Stimulated activated CD4-positive, alpha-beta T cell treated with anti-CD3 and anti-CD28 coated beads, Interleukin-12 subunit alpha, Interleukin-12 subunit beta, amount 100 ng/mL, for 24 hours (primary cell): ENCODE data around the gene PAQR9.

Experiments used
- DNase-seq, 2 experiments: peaks; one replicate each; pipeline ENCODE4 v3.0.0-alpha.2; 2020; ENCODE audit warnings: low read depth in 2 of 2

PAQR9 gene

GRCh38 chr3:142951794-142952193, 11.7 kb downstream of the PAQR9 start:
- DNase-seq = no peak

GRCh38 chr3:142950972-142951371, 12.5 kb downstream of the PAQR9 start:
- DNase-seq = no peak

- DNase-seq = no peak
Measured at GRCh38 chr3:142947799-142948575, 15.5 kb downstream of the PAQR9 start.

- no peak for DNase-seq
Measured at GRCh38 chr3:142947352-142947751, 16.1 kb downstream of the PAQR9 start.

GRCh38 chr3:142946861-142947260, 16.6 kb downstream of the PAQR9 start:
- no peak for DNase-seq

GRCh38 chr3:142945023-142945422, 18.5 kb downstream of the PAQR9 start:
- no peak for DNase-seq

- DNase-seq = no peak
Measured at GRCh38 chr3:142944342-142944741, 19.1 kb downstream of the PAQR9 start.

- no peak for DNase-seq
Measured at GRCh38 chr3:142943870-142944269, 19.6 kb downstream of the PAQR9 start.

GRCh38 chr3:142943349-142943748, 20.1 kb downstream of the PAQR9 start:
- DNase-seq = no peak

- no peak for DNase-seq
Measured at GRCh38 chr3:142941373-142942123, 21.9 kb downstream of the PAQR9 start.

GRCh38 chr3:142940472-142940871, 23.0 kb downstream of the PAQR9 start:
- no peak for DNase-seq

- DNase-seq = no peak
Measured at GRCh38 chr3:142940000-142940399, 23.5 kb downstream of the PAQR9 start.

- no peak for DNase-seq
Measured at GRCh38 chr3:142935963-142936362, 27.5 kb downstream of the PAQR9 start.

- DNase-seq = no peak
Measured at GRCh38 chr3:142934887-142935269, 28.6 kb downstream of the PAQR9 start.

- DNase-seq = no peak
Measured at GRCh38 chr3:142934128-142934886, 29.2 kb downstream of the PAQR9 start.

GRCh38 chr3:142931222-142931621, 32.3 kb downstream of the PAQR9 start:
- peak in 1 of 2 experiments; percentile 3 for DNase-seq

GRCh38 chr3:142930463-142930862, 33.0 kb downstream of the PAQR9 start:
- DNase-seq = no peak

- no peak for DNase-seq
Measured at GRCh38 chr3:142929890-142930289, 33.6 kb downstream of the PAQR9 start.

- DNase-seq = peak in 1 of 2 experiments; percentile 38
Measured at GRCh38 chr3:142929109-142929508, 34.4 kb downstream of the PAQR9 start.

- DNase-seq = no peak
Measured at GRCh38 chr3:142926368-142926944, 37.0 kb downstream of the PAQR9 start.

GRCh38 chr3:142925140-142925539, 38.3 kb downstream of the PAQR9 start:
- DNase-seq = no peak

GRCh38 chr3:142923694-142924093, 39.8 kb downstream of the PAQR9 start:
- DNase-seq = no peak
